Ishikawa (cell line): ENCODE data around the gene LCN9.

Experiments
- CEBPB ChIP-seq: IDR thresholded peaks from 2 replicates; pipeline ENCODE4 v1.6.1; 2012
- CREB1 ChIP-seq: IDR thresholded peaks from 2 replicates; pipeline ENCODE4 v1.6.1; 2012; ENCODE audit warnings: low read depth
- EGR1 ChIP-seq: IDR thresholded peaks from 2 replicates; pipeline ENCODE4 v1.6.1; 2012
- EP300 ChIP-seq: IDR thresholded peaks from 2 replicates; pipeline ENCODE4 v1.6.1; 2012; ENCODE audit warnings: borderline replicate concordance
- FOXM1 ChIP-seq: IDR thresholded peaks from 2 replicates; pipeline ENCODE4 v1.6.1; 2012; ENCODE audit warnings: low read depth, borderline replicate concordance
- RAD21 ChIP-seq: IDR thresholded peaks from 2 replicates; pipeline ENCODE4 v1.6.1; 2012; ENCODE audit warnings: low read depth
- REST ChIP-seq: IDR thresholded peaks from 2 replicates; pipeline ENCODE4 v1.6.1; 2012; ENCODE audit warnings: low read depth, mild to moderate bottlenecking
- TAF1 ChIP-seq: IDR thresholded peaks from 2 replicates; pipeline ENCODE4 v1.6.1; 2012; ENCODE audit warnings: low read depth, mild to moderate bottlenecking
- TCF12 ChIP-seq: IDR thresholded peaks from 2 replicates; pipeline ENCODE4 v1.6.1; 2012; ENCODE audit warnings: low read depth
- YY1 ChIP-seq: IDR thresholded peaks from 2 replicates; pipeline ENCODE4 v1.6.1; 2012; ENCODE audit warnings: low read depth
- ZBTB7A ChIP-seq: IDR thresholded peaks from 2 replicates; pipeline ENCODE4 v1.6.1; 2012; ENCODE audit warnings: low read depth

- TF ChIP-seq CREB1 (no peak), TAF1 (no peak), REST (no peak), FOXM1 (no peak), TCF12 (no peak), ZBTB7A (no peak), YY1 (no peak), CEBPB (no peak), EP300 (no peak), EGR1 (no peak), RAD21 (no peak)
Observed at GRCh38 chr9:135667463-135668001, 4.4 kb downstream of the LCN9 start.
